Stimulated activated CD4-positive, alpha-beta T cell treated with anti-CD3 and anti-CD28 coated beads, TNF-alpha, amount 100 ng/mL, for 48 hours (primary cell): ENCODE data around the gene IGF2BP3.

Experiments used
- DNase-seq, 3 donors: peaks; one replicate each; pipeline ENCODE4 v3.0.0-alpha.2; 2020; ENCODE audit warnings: low read depth in 3 of 3

IGF2BP3 gene

DNA sequence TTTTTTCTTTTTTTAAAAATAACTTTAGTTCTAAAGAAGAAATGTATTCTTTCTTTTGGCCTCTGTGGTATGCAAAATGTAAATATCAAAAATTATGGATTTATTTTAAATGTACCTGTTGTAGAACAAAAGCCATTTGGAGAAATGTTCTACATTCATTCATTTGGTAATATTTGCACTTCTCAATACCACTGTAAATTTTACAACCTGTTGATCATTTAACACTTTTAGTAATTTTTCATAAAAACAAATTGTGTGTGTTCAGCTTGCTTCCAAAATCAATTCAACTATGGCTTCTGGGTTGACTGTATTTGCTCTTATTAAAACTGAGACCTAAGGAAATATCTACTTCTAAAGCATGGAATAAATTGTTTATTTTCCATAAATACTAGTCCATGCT is 2.3 kb upstream of the IGF2BP3 start:
- DNase-seq = no peak

DNA sequence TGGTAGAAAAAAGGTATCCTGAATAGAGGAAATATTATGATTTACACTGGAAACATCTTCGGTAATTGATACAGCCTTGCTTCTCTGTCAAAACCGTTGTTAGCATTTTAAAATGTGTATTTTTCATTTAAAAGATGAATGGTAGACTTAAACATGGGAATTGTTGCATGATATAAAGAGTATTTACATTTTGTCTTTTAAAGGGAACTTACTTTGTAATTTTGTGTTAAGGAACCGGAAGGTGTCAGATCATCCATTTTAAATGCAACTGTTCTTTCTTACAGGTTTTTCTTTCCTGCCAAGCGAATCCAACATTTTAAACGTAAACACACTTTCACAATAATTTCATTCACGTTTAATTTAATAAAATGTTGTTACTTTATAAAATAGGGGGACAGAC is 1.8 kb upstream of the IGF2BP3 start:
- DNase-seq = no peak

DNA sequence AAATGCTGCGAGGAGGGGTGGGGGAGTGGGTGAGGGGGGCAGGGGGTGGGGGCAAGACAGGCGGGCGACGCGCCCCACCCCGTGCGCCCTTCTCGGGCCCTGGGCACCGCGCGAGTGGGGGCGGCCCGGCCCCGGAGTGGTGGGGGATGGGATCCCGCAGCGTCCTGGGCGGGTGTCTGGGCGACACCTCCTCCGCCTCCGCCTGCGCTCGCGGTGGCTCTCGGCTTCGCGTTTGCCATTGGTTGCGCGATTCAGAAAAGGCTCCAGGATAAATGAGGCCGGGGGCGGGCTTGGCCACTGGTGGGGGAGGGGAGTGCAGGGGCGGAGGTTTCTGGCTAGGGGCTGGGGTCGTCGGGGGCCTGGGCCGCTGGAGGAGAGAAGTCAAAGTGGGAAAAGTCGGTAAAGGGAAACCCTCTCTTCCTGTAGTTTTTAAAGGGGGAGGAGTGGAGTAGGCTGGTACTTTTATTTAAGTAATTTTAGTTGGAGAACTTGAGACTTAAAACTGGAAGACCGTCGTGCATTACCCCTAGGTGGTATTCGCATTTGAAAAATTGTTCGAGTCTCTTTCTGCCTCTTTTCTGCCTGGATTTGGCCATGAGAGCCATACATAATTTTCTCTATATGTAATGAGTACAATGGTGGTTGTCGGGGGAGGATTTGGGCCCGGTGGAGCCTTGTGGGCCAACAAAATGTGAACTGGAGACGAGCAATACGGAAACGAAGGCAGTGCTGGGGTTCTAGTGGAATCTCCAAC is 992 bp upstream of the IGF2BP3 start:
- peak in 1 of 3 donors; percentile 12 for DNase-seq

DNA sequence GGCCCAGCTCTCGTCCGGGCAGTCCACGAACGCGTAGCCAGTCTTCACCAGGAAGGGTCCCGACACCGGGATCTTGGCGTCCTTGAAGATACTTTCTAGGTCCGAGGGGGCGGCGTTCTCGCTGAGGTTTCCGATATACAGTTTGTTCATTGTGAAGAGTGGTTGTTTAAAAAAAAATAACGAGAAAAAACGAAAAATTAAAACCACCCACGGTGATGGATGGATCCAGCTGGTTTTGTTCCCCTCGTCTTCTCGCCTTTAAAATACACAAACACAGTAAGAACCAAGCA is 385 bp downstream of the IGF2BP3 start:
- DNase-seq = peak in 1 of 3 donors; percentile 8

DNA sequence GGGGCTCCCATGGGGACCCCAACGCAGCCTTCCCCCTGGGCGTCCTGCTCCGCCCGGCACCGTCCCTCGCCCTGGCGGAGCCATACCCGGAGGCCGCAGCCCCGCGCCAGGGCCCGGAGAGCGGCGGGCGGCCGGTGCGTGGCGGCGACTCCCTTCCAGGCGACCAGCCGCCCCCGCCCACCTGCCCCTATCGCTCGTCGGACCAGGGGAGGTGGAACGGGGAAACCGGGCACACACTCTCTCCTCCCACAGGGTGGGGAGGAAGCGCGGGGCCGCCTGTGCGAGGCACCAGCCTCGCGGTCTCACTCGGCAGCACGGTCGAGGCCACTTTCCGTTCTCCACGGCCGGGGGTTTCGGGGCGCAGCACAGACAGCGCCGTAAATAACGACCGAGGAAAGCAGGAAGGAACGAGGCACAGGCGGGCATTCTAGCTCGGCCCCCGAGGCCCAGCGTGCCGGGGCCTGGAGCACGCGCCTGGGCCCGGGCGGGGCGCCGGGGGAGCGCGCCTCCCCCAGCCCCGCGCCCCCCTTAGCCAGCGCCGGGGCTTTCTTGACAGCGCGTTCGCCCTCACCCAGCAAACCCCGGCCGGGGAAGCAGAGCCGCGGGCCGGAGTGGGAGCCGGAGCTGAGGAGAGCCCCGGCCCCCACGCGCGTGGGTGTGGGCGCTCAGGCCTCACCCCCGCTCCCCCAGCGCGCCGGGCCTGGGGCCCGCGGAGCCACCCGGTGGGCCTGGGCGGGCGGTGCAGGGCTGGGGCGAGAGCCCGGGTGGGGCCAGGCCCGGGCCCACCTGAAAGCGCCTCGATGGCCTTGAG is 936 bp downstream of the IGF2BP3 start:
- DNase-seq = peak in 1 of 3 donors; percentile 9

DNA sequence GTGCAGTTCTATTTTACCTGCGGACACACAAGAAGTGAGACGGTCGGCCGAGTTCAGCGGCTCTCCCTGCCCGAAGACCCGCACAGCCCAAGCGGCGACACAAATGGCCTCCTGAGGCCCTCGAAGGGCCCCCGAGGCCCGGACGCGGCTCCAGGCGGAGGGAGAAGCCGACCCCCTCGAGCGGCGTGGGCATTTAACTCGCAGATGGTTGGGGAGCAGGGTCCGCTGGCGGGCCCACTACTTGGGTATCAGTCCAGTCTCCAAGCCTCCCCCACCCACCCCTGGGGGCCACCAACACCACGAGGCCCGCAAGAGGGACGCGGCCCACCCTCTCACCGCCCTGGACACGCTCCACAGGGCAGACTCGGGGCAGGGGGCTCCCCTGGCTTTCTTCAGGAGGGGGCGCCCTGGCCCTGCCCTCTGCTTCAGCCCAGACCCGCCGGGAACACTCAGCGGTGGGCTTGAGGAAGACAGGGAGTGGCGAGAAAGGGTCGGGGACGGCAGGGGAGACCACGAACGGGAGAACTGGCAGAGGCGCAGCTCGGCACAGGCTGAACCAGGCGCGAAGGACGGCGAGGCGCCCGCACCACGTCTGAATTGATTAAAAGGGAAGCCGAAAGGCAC is 1.7 kb downstream of the IGF2BP3 start:
- DNase-seq = peak in 1 of 3 donors; percentile 10

DNA sequence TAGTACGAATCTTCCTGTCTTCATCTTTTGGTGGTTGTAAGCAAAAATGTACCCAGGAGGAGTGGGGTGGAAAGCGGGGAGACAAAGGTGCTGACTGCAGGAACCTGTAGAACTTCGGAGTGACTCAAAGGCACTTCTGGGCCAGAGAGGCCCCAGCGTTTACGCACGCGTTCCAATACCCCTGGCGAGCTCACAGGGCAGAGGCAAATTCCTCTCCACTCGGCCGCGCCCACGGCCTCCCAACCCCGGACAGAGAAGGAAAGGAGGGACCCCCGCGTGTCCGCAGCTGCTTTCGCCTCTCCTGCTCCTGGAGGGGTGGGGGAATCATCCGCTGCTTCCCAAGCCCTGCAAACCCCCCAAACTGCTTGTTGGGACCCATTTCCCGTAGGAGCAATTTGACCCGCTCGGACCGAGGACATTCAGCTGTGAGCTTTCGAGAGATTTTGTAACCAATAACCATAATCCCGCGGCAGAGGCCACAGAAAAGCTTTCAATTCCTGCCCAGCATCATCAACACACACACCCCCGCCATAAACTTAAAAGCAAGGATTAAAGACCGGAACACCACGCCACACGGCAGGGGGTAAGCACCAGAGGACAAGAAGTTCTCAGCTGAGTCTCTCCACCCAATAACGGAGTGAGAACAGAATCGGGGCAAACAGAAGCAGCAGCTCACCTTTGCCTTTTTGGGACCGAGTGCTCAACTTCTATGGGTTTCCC is 2.3 kb downstream of the IGF2BP3 start:
- peak in 1 of 3 donors; percentile 23 for DNase-seq

DNA sequence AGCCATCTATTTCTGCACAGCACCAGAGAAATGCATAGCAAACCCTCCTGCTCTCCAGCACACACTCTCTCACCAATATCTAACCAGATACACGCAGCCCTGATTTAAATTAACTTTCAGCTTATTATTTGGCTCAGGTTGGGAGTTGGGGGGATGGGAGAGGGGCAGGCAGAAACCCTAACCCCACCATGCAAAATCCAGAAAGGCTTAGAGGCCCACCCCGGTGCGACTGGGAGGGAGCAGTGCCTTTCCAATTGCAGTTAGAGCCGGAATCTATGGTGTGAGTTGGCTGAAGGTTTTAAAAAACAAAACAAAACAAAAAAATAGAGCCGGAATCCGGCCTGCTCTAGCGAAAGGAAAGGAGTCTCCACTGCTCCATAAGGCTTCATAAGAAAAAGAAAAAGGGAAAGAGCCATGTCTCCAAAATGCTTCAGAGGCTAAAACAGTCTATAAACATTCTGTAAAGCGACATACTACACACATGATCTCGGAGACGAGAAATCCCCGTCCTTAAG is 2.9 kb downstream of the IGF2BP3 start:
- DNase-seq = no peak

DNA sequence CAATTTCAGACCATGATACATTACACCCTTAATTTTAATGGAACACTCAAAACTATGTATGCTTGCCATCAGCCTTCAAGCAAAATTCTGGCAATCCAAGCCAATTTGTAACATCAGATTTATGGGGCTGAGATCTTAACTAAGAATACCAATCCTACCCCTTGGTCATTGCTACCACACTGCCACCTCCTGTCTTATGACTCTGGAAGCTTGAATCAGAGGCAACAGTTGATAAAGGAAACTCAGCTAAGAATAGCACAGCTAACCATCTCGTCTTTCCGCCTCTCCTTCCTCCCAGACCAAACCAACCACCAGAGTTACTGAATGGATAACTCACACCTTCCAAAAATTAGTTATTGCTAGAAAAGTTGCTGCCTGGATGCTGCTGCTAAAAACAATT is 7.4 kb downstream of the IGF2BP3 start:
- DNase-seq = no peak

DNA sequence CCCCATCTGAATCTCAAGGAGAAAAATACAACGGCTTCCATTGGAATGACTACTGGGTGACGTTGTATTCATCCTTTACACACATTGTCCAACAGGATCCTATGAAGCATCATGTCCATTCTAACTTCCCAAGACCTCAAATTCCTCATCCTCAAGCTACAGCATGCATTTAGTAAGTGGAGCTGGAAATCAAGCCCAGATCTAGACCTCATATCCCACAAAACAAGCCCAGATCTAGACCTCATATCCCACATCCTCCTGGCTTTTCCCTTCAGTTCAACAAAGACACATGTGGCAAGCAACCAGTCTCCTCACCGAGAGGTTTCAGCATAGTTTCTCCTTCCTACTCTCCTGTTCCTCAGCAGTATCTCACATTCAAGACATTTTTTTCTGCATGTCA is 12.2 kb downstream of the IGF2BP3 start:
- DNase-seq = no peak

DNA sequence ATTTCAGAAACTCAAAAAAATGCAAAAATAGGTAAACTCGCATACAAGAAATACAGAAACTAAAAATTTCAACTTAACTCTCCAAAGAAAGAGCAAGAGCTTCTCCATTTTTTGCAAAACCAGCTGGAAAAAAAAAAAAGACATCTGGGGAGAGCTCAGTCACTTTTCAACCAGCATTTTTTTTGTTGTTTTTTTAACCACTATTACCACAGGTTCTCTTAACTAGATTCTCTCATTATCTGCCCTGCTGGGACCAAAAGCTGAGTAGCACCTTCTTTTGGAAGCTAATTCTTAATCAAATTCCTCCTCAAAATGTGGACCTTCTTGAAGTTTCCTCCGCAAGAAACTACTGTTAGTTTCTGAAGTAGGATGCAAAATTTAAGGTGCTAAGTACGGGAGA is 14.2 kb downstream of the IGF2BP3 start:
- no peak for DNase-seq

DNA sequence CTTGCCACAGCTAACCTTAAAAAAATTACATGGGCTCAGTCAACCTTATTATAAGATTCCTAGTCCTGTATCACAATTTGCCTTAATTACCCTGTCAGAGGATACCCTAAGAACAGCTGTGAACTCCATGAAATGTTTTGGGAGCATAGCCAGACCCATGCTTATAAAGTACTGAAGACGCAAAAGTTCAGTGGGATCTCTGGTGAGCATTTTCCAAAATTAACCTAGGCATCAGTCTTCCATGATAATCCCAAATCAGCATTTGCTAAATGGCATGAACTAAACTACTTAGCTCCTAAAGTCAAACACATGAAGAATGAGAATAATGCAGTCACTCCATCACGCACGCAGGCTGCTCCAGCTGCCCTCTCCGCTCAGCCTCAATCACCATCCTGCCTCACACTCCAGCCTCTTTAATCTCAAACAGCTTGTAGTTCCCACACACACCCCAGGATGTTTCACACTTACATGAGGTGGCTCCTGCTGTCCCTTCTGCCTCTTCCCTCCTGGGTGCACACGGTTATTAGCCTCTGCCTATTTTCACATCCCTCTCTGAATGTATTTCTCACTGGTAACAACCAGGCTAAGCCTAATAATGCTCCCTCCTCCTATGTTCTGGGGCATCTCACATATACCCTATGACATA is 15.3 kb downstream of the IGF2BP3 start:
- no peak for DNase-seq

DNA sequence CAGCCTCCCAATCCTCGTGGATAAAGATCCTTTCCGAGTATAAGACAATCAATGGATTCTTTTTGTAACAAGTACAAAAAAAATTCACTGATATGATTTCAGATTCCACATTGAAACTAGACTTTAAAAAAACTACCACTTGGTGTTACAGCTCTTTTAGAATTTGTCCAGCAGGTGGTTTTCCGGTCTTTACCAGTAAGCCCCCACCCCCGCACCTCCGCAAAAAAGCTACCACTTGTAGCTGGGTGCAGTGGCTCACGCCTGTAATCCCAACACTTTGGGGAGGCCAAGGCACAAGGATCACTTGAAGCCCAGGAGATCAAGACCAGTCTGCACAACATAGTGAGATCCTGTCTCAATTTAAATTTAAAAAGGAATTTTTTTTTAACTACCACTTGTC is 19.8 kb downstream of the IGF2BP3 start:
- no peak for DNase-seq

DNA sequence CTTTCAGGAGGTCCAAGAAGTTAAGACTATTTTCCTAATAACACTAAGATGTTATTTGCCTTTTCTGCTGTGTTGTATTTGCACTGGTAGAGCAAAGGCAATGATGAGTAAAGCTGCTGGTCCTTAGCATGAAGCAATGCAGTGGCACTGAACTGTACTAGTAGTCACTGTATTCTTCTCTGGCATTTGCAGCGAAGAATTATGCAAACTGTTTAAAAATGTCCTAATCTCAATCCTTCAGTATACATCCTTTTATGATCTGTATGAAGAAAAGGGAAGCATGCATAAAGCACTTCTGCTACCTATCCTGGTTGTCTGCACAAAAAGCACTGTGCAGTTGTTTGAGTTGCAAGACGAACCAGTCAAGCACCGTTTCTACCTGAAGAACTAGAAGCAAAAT is 20.4 kb downstream of the IGF2BP3 start:
- no peak for DNase-seq

DNA sequence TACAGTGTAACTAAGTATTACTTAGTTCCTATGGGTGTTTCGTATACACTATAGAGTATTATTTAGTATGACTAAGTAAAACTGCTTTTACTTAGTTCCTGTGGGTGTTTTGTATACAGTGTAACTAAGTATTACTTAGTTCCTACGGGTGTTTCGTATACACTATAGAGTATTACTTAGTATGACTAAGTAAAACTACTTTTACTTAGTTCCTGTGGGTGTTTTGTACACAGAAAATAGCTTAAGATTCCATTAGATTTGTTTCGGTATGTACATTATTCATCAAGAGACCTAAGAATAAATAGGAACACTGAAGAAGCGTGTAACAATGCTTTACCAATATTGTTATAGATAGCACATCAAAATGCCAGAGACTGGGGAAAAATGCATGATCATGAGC is 25.0 kb downstream of the IGF2BP3 start:
- DNase-seq = no peak

DNA sequence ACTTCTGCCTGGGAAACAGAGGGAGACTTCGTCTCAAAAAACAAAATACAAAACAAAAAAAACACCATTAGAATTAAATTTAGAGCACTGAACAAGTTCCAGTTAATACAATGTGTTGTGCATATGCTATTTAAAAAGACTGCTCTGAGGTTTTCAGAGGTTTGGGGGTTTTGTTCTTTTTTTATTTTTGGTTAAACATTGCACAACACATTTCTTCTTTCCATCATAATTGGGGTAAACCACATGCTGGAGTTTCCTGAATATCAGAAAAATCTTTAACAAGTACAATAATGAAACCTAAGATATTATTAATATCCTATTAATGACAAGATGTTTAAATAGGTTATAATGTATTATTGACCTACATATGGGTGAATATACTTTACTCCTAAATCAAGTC is 26.3 kb downstream of the IGF2BP3 start:
- DNase-seq = no peak

DNA sequence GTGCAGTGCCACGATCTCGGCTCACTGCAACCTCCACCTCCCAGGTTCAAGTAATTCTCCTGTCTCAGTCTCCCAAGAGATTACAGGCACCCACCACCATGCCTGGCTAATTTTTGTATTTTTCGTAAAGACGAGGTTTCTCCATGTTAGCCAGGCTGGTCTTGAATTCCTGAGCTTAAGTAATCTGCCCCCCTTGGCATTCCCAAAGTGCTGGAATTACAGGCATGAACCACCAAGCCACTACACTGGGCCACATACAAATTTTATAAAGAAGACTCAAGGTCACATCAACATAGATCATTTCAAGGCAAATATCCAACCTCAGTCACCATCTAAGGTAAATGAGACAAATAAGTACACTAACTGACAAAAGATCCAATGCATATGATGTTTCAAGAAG is 32.1 kb downstream of the IGF2BP3 start:
- no peak for DNase-seq

DNA sequence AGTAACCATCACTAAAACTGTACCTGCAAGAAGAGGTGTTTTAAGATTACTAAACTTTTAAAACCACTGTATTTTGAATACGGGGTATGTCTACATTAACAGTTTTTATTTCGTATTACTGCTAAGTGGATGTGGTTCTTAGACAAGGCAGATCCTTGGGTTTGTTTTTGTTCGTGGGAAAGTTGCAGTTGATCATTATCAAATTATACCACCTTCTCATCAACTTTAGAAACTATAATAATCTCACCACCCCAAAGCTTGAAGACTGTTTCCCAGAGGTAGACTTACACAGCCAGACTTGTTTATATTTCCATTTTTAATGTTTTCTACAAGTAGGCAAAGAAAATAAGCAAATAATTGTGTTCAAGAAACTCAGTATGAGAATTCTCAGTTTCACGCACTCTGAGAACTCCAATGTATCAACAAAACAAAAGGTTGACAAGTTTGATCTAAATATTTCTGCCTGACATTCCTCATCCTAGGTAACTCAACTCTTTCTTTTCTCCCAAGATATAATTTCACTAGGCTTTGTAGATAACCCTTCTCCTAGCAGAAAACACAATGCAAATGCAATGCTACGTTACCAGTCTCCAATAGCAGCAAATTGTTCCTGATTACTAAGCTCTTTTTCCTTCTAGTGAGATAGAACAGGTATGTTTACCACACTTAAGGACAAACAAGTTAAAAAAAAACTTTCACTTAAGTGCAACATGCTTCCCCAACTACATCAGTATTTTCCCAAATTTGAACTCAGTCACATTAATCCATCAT is 36.0 kb downstream of the IGF2BP3 start:
- DNase-seq = no peak

DNA sequence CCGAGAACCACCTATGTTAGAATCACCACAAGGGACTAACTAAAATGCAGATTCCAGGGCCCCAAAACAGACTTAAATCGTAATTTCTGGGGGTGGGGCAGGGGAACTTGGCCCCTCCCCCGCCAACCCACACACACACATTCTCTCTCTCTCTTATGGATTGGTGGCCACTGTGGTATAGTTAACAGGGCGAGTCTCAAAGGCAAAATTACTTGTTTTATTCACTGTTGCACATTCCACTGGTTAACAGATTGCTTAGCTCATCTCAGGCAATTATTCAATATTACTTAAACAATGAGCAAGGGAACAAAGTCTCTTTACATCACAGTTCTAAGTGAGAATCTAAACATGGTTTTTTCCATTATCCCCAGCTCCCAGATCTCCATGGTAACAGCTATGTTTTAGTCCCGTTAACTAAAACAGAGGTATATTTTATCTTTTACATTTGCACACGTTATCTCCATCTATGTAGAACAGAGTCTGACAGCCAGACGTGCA is 38.5 kb downstream of the IGF2BP3 start:
- DNase-seq = no peak

DNA sequence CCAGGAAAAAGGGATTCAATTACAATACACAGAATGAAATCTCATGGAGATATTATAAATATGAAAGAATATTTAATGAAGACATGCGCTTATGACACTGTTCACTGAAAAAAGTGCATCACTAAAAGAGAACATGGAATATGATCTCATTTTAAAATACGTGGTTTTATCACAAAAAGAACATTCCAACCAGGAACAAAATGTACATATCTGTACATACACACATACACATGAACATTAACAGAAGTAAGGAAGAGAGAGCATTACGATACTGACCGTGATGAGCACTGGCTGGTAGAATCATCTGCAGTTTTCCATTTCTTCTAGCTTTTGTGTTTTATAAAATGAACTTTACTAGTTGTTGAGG is 39.4 kb downstream of the IGF2BP3 start:
- DNase-seq = no peak

DNA sequence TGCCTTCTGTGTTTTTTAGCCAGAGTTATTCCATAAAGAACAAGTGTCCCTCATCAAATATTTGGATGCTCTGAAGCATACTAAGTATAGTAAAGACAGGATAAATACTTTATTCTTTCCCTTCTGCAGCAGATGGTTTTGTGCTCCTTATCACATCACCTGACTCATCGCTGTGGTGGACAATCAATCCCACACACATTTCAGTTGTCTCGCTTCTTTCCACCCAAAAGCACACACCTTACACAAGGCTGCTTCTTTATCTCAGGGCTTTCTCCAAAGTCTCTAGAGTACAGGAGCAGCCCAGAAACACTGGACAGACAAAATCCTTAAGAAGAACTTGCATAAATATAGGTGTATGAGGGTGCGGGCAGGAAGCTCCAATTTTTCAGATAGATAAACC is 43.4 kb downstream of the IGF2BP3 start:
- DNase-seq = no peak
